Activated CD8-positive, alpha-beta memory T cell treated with anti-CD3 and anti-CD28 coated beads for 36 hours (primary cell): ENCODE measurements around the gene ATXN10. TPM values are rescaled to one million over a fixed set of nuclear protein-coding genes. Genes with fewer than 3 reads are reported as not detected.

ENCODE experiments used
- CTCF ChIA-PET: fragments of 350-600 bp; sonication (Branson Sonifier 250); formaldehyde crosslinking; loops from one replicate; lab custom pipeline; 2021; ENCODE audit warnings: antibody characterized with exemption; lab: Charles Lee
- POLR2A ChIA-PET: fragments of 350-600 bp; sonication (Branson Sonifier 250); formaldehyde crosslinking; loops from one replicate; lab custom pipeline; 2021; ENCODE audit warnings: antibody characterized with exemption; lab: Charles Lee
- total RNA-seq, 2 experiments: library from RNA; stranded (reverse); gene quantifications; one replicate each; pipeline ENCODE4 v1.2.3, GENCODE V29; 2021

The ATXN10 gene
- total RNA-seq, 2 experiments from 2014 or later = 105 to 120 TPM

- ChIA-PET POLR2A (no interaction called here), CTCF (no interaction called here)
These were observed 101.1 kb downstream of the ATXN10 start for GRCh38 chr22:45772743-45773142.

GRCh38 chr22:45774001-45774670 lies 102.5 kb downstream of the ATXN10 start:
- ChIA-PET POLR2A (no interaction called here), CTCF (no interaction called here)

- ChIA-PET CTCF (no interaction called here), POLR2A (no interaction called here)
These were observed 103.4 kb downstream of the ATXN10 start for GRCh38 chr22:45775062-45775461.

- POLR2A ChIA-PET = no interaction called here
- CTCF ChIA-PET = no interaction called here
These were observed 104.1 kb downstream of the ATXN10 start for GRCh38 chr22:45775569-45776312.

GRCh38 chr22:45776313-45776585 lies 104.6 kb downstream of the ATXN10 start:
- POLR2A ChIA-PET = no interaction called here
- CTCF ChIA-PET = no interaction called here

GRCh38 chr22:45777046-45777851 lies 105.6 kb downstream of the ATXN10 start:
- POLR2A ChIA-PET = no interaction called here

GRCh38 chr22:45777852-45778375 lies 106.3 kb downstream of the ATXN10 start:
- ChIA-PET POLR2A (no interaction called here), CTCF (no interaction called here)

More at GRCh38 chr22:45777046-45777851, 105.6 kb downstream of the ATXN10 start:
- CTCF ChIA-PET = no interaction called here

GRCh38 chr22:45781459-45781858 lies 109.8 kb downstream of the ATXN10 start:
- CTCF ChIA-PET = no interaction called here
- POLR2A ChIA-PET = no interaction called here

GRCh38 chr22:45781966-45782365 lies 110.3 kb downstream of the ATXN10 start:
- POLR2A ChIA-PET = no interaction called here
- CTCF ChIA-PET = no interaction called here

GRCh38 chr22:45783021-45783420 lies 111.4 kb downstream of the ATXN10 start:
- POLR2A ChIA-PET = no interaction called here
- CTCF ChIA-PET = no interaction called here

- ChIA-PET CTCF (no interaction called here), POLR2A (no interaction called here)
These were observed 112.1 kb downstream of the ATXN10 start for GRCh38 chr22:45783690-45784089.

- POLR2A ChIA-PET = no interaction called here
- CTCF ChIA-PET = no interaction called here
These were observed 113.0 kb downstream of the ATXN10 start for GRCh38 chr22:45784357-45785277.

- ChIA-PET CTCF (no interaction called here), POLR2A (no interaction called here)
These were observed 113.8 kb downstream of the ATXN10 start for GRCh38 chr22:45785458-45785857.

- ChIA-PET POLR2A (no interaction called here), CTCF (no interaction called here)
These were observed 115.1 kb downstream of the ATXN10 start for GRCh38 chr22:45786726-45787125.

GRCh38 chr22:45787759-45788158 lies 116.1 kb downstream of the ATXN10 start:
- POLR2A ChIA-PET = no interaction called here
- CTCF ChIA-PET = no interaction called here

- CTCF ChIA-PET = no interaction called here
- POLR2A ChIA-PET = no interaction called here
These were observed 116.9 kb downstream of the ATXN10 start for GRCh38 chr22:45788522-45788921.

GRCh38 chr22:45790401-45790800 lies 118.8 kb downstream of the ATXN10 start:
- ChIA-PET POLR2A (no interaction called here), CTCF (no interaction called here)

- POLR2A ChIA-PET = no interaction called here
- CTCF ChIA-PET = no interaction called here
These were observed 121.5 kb downstream of the ATXN10 start for GRCh38 chr22:45793161-45793560.

GRCh38 chr22:45793892-45794291 lies 122.3 kb downstream of the ATXN10 start:
- ChIA-PET POLR2A (no interaction called here), CTCF (no interaction called here)
